GM21526 (cell line): ENCODE data around the gene PDE2A.

Source experiments
- ATAC-seq: cut with Tn5 transposase; IDR thresholded peaks from one replicate; pipeline ENCODE4 v1.9.1; 2021; ENCODE audit warnings: moderate library complexity; ENCODE audit not compliant: unreplicated experiment, low FRiP score

Gene PDE2A

GRCh38 chr11:72665911-72666472 lies 8.2 kb downstream of the PDE2A start:
- ATAC-seq, result no peak

DNA sequence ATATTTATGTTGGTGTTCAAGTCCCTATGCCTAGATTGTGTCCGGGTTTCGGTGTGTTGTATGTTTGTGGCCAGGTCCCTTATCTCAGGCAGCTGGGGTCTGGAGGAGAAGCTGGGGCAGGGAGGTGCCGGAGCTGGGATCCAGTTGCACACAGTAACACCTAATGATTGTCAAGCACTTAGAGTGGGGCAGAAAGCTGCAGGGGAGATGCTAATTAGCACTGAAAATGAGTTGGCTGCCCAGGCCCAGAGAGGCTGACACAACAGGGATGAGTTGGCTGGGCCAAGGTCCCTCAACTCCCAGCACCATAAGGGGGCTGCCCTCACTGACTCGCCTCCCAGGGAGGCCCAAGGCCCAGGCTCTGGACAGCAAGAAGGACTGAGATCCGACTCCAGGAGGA lies 12.2 kb downstream of the PDE2A start:
- no peak for ATAC-seq

GRCh38 chr11:72661486-72661885 lies 12.7 kb downstream of the PDE2A start:
- no peak for ATAC-seq

DNA sequence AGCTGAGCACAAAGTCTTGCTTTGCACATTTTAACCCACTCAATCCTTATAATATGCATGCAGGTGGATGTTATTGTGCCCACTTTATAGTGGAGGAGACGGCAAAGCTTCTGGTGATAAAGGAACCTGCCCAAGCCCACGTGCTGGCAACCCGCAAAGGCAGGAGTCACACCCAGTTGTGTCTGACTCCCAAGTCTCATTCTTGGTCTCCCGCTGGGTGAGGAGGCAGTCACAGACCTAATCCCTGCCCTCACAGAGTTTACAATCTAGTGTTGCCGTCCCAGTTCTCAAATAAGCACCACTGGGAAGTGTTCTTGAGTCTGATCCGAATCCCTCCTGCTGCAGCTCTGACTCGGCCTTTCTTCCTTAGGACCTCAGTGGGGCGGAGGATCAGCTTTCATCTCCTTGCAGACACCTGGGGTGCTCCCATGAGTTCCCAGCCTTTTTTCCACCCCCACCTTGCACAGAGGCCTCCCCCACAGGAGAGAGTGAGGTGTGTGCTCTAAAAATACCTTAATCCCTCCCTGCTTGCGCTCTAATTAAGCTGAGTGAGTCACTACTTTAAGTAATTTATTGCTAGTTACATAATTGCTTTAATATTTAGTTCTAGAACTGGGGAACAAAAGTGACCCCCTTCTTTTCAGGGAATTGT lies 15.1 kb downstream of the PDE2A start:
- ATAC-seq, result no peak

GRCh38 chr11:72657411-72658100 lies 16.7 kb downstream of the PDE2A start:
- no peak for ATAC-seq

DNA sequence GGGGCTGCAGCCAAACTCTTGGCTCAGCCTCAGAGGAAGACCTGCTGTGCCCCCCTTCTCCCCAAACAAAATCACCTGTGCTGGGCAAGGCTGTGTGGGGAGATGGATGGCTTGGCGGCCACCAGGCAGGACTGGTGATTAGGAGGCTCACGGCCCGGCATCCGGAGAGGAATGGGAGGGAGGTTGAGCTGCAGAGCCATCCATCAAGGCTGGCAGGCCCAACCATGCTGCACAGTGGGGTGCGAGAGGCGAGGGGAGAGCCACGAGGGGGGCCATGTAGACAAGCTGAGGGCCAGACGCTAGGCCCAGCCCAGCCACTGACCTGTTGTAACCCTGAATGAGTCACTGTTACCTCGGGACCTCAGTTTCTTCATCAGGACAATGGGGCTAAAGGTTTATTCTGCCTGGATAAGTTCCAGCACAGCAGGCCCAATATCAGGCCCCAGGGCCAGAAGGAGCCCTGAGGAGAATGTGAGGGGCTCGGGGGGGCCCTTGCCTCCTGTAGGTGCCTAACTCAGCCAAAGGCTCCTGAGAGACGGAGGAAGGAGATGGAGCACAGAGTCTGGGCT lies 18.2 kb downstream of the PDE2A start:
- ATAC-seq, result no peak

DNA sequence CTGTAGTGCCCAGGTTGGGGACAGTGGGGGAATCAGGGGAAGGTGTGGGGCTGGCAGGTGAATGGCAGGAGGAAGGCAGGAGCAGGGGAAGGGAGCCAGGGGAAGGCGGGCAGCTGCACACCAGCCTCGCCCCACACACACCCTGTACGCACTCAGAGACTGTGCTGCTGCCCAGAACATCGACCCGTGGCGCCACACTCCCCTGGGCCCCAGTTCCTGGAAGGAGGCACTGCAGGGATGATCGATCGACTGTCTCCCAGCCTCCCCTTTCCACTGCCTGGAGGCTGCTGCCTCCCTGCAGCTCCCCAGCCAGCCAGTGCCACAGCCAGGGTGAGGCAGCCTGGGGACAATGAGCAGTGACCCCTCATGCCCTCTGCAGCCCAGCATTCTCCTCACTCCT lies 19.2 kb downstream of the PDE2A start:
- ATAC-seq, result no peak

DNA sequence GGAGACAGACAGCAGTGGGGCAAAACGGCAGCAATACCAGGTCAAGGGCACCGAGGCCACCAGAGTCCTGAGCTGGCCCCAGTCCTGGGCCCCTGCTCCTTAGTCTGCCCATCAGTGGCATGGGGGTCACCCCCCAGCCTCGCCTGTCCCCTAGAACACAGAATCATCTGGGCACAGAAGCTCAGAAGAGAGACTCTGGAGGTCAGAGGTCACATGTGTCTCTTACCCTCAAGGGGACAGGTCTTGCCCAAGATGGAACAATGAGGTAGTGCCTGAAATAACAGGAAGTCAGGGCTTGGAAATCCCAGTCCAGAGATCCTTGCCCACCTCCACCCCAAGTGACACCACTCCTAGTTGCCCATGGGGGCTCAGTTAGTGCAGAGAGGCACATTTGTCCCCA lies 20.6 kb downstream of the PDE2A start:
- no peak for ATAC-seq

GRCh38 chr11:72652873-72653630 lies 21.2 kb downstream of the PDE2A start:
- no peak for ATAC-seq

DNA sequence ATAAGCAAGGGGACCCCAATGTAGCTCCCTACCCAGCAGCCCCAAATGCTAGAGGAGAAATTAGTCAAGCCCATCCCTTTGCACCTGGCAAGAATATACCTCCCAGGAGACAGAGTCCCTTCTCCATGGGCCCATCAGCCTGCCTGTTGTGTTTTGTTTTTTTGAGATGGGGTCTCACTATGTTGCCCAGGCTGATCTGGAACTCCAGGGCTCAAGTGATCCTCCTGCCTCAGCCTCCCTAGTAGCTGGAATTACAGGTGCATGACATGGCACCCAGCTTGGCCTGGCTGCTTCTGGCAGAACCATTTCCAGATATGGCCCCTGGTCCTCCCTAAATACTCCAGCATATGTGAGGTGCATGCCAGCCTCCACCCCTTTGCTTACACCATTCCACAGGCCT lies 22.1 kb downstream of the PDE2A start:
- no peak for ATAC-seq

DNA sequence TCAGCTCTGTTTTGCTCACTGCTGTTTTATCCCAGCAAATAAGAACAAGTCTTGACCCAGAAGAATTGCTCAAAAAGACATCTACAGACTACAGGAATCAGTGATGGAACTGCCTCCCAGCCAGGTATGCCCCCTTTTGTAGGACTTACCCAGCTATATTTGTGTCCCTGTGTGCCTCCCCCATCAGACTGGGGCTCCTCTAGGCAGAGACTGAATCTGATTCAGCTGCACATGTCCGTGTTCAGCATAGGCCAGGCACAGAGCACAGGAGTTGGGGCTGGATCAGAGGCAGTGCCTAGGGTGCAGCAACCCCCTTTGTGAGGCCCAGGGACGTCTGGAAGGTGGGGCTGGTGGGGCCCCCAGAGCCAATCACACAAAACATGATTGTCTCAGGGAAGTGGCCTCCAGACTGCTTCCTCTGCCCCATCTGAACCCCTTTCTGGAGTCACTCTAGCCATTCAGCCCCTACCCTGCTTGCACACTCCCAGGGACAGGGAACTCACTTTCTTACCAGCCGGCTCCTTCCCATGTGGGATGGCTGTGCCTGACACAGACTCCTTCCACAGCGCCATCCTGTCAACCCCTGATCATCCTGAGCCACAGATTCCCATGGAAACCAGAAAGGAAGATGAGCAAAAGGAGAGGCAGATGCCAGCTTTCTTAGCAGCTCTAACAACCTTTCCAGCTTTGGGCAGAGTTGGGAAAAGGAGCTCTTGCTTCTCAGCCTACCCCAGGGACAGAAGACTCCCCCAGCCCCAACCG lies 24.8 kb downstream of the PDE2A start:
- ATAC-seq, result no peak

- no peak for ATAC-seq
Measured at GRCh38 chr11:72648384-72649136, 25.7 kb downstream of the PDE2A start.

GRCh38 chr11:72647882-72648281 lies 26.3 kb downstream of the PDE2A start:
- ATAC-seq, result no peak

- no peak for ATAC-seq
Measured at GRCh38 chr11:72646472-72646871, 27.8 kb downstream of the PDE2A start.

DNA sequence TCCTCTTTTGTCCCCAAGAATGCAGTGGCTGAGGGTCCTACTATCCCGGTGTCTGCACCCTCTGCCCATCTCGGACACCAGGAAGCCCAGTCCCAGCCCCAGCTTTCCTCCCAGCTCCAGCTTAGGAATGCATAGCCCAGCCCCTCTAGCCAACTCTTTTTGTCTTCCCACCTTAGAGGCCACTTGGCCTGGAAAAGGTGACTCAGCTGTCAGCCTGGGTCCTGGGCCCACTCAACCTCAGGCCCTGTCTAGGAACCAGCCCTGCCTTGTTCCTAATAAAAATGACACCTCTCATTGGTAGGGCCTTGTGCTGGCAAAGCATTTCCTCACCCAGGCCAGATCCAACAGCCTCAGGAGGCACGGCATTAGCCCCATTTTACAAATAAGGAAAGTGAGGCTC lies 28.2 kb downstream of the PDE2A start:
- no peak for ATAC-seq

DNA sequence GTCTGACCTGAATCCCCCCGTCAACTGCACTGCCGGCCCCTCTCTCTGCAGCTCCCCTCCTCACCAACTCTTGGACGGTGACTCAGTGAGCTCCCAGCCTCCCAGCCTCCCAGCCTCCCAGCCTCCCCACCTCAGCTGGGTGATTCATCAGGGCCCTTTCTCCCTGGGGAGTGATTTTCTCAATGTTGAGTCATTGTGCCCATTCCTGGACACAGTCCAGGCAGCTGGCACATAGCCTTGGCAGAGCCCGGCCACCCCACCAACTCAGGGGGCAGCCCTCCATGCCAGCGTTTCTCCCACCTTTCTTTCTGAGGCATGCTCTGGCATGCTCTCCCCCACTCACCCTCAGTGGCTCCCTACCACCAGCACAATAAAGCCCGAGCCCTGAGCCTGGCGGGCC lies 30.7 kb downstream of the PDE2A start:
- ATAC-seq, result no peak

- ATAC-seq, result no peak
Measured at GRCh38 chr11:72642884-72643522, 31.2 kb downstream of the PDE2A start.

DNA sequence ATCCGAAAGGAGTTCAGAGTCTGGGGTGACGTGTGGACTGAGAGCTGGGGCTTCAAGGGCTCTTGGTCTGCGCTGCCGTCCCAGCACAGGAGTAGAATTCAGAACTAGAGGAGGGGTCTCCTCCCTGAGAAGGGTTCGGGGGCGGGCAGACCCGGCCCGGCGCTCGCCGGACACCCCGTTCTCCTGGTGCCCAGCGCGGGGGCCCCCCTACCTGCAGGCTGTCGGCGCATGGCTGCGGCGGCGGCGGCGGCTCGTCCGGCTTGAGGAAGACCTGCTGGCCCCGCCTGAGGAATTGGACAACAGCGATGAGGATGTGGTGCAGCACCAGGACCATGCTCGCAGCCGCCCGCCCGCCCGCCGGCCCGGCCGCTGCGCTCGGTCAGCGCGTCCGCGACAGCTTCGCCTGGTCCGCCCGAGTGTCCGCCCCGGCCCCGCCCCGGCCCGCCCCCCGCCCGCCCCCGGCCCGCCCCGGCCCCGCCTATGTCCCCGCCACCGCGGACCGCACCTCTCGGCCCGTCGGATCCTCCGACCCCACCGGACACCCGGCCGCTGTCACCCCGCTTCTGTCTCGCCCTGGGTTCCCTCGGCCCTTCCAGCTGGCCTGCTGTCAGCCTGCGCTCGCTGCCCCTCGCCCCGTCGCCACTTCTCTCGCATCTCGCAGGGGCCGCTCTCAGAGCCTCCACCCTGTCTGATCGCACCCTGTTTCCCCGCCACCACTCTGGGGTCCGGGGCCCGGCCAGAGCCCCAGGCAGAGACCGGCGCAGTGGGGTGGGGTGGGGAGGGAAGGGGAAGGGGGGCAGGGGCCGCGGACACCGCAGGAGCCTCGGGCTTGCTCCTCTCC lies 32.0 kb downstream of the PDE2A start:
- no peak for ATAC-seq
